ENCODE data around the gene TENM4. TPM values are rescaled to one million over a fixed set of nuclear protein-coding genes. Genes with fewer than 3 reads are reported as not detected.

Gene TENM4
- polyA plus RNA-seq, 1 donor from 2014 or later = 16.8 TPM

GRCh38 chr11:79179087-79179486, 261.7 kb downstream of the TENM4 start:
- Histone ChIP-seq H3K9ac (ENCODE audit: low read length) (no peak overlapping the region), H4K20me1 (ENCODE audit: insufficient read depth) (no peaks in the 10 kb centered on the region), H3K27ac (ENCODE audit: low read length) (no peak overlapping the region), H3K9me3 (ENCODE audit: low read length) (no peaks in the 10 kb centered on the region), H2AFZ (ENCODE audit: low read depth, low read length) (no peak overlapping the region), H3K27me3 (ENCODE audit: insufficient read depth, low read depth, low read length) (no peaks in the 10 kb centered on the region), H3K4me2 (ENCODE audit: low read length) (no peak overlapping the region), H3K9me2 (ENCODE audit: insufficient read depth, low read length) (no peaks in the 10 kb centered on the region), H3K36me3 (ENCODE audit: insufficient read depth, low read length) (no peaks in the 10 kb centered on the region), H3F3A (ENCODE audit: insufficient read depth, low read length, poor library complexity, severe bottlenecking) (no peaks in the 10 kb centered on the region), H3K79me2 (replicated peaks; ENCODE audit: insufficient read depth, low read length) (peaks cover 4% of the 10 kb centered on the region), H3K4me3 (ENCODE audit: low read length) (no peak overlapping the region)
- TF ChIP-seq MXI1 (conservative IDR thresholded peaks at IDR 0.05; ENCODE audit: poor library complexity, severe bottlenecking) (no peak), EZH2 (IDR thresholded peaks at IDR 0.05; ENCODE audit: borderline replicate concordance, insufficient read depth, low read length, poor library complexity, severe bottlenecking) (no peak), POLR2AphosphoS5 (IDR thresholded peaks at IDR 0.05) (no peak), TAF1 (IDR thresholded peaks at IDR 0.05; ENCODE audit: low read depth) (no peak), CTCF (IDR thresholded peaks at IDR 0.05; ENCODE audit: poor library complexity, severe bottlenecking) (no peak), SMC3 (conservative IDR thresholded peaks at IDR 0.05; ENCODE audit: poor library complexity) (no peak), REST (IDR thresholded peaks at IDR 0.05; ENCODE audit: borderline replicate concordance) (no peak), RAD21 (conservative IDR thresholded peaks at IDR 0.05) (no peak), EP300 (conservative IDR thresholded peaks at IDR 0.05; ENCODE audit: poor library complexity, severe bottlenecking) (no peak)

GRCh38 chr11:79174045-79175008, 266.5 kb downstream of the TENM4 start:
- Histone ChIP-seq H4K20me1 (ENCODE audit: insufficient read depth) (no peaks in the 10 kb centered on the region), H3K9ac (ENCODE audit: low read length) (no peak overlapping the region), H3K36me3 (ENCODE audit: insufficient read depth, low read length) (no peaks in the 10 kb centered on the region), H3K4me2 (ENCODE audit: low read length) (no peak overlapping the region), H3F3A (ENCODE audit: insufficient read depth, low read length, poor library complexity, severe bottlenecking) (no peaks in the 10 kb centered on the region), H3K9me2 (ENCODE audit: insufficient read depth, low read length) (no peaks in the 10 kb centered on the region), H3K27ac (ENCODE audit: low read length) (no peak overlapping the region), H2AFZ (ENCODE audit: low read depth, low read length) (no peak overlapping the region), H3K79me2 (replicated peaks; ENCODE audit: insufficient read depth, low read length) (peaks cover 2% of the 10 kb centered on the region), H3K4me3 (ENCODE audit: low read length) (no peak overlapping the region), H3K27me3 (ENCODE audit: insufficient read depth, low read depth, low read length) (no peaks in the 10 kb centered on the region), H3K9me3 (ENCODE audit: low read length) (no peaks in the 10 kb centered on the region)
- TF ChIP-seq CTCF (IDR thresholded peaks at IDR 0.05; ENCODE audit: poor library complexity, severe bottlenecking) (no peak), SMC3 (conservative IDR thresholded peaks at IDR 0.05; ENCODE audit: poor library complexity) (no peak), POLR2AphosphoS5 (IDR thresholded peaks at IDR 0.05) (no peak), RAD21 (conservative IDR thresholded peaks at IDR 0.05) (no peak)
